ENCODE measurements around the gene SLC66A1. TPM values are rescaled to one million over a fixed set of nuclear protein-coding genes. Genes with fewer than 3 reads are reported as not detected.
A peak's percentile ranks its signal among the peaks of the same experiment; 100 is the strongest.
"Not testable (repeated sequence)": the region's sequence is repeated elsewhere in the genome, so short reads cannot be mapped to it uniquely, and the experiment has no call there.

SLC66A1 gene, protein sequence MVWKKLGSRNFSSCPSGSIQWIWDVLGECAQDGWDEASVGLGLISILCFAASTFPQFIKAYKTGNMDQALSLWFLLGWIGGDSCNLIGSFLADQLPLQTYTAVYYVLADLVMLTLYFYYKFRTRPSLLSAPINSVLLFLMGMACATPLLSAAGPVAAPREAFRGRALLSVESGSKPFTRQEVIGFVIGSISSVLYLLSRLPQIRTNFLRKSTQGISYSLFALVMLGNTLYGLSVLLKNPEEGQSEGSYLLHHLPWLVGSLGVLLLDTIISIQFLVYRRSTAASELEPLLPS
- total RNA-seq (21.1 and 34.3 TPM in 2 replicates), polyA plus RNA-seq (17.2 and 24.0 TPM in 2 replicates)

GRCh38 chr1:19311931-19312781 is at the start of gene SLC66A1, which contains the start of gene AKR7A2:
TSS of gene SLC66A1 (plus strand) at chr1:19312326. CDS start at chr1:19317678, 5,352 bp downstream.
TSS of gene AKR7A2 (minus strand) at chr1:19312144. CDS start at chr1:19312124, 20 bp downstream.
- H3K27me3 ChIP-seq = no peaks in the 10 kb centered on the region
- peaks cover 4% of the 10 kb centered on the region for H3K36me3 ChIP-seq
- H3K9me3 ChIP-seq (ENCODE audit: low read depth) = no peaks in the 10 kb centered on the region
- no peaks in the 10 kb centered on the region for H3K4me1 ChIP-seq (ENCODE audit: low read depth)
- DNase-seq (ENCODE audit: low read depth in 1 of 2, low spot score in 1 of 2) = peak; percentile 96 to 97
- TF ChIP-seq CTCF (IDR thresholded peaks at IDR 0.05; ENCODE audit: low read depth, low read length) = no peak
- H3K4me3 ChIP-seq = peak within 1 kb of the TSS; percentile 80
- H3K27ac ChIP-seq = peak within 1 kb of the TSS; percentile 77

GRCh38 chr1:19262744-19263143 is 49.4 kb upstream of the SLC66A1 start:
- no peak for DNase-seq (ENCODE audit: low read depth in 1 of 2, low spot score in 1 of 2)
- Histone ChIP-seq H3K27me3 (no peaks in the 10 kb centered on the region), H3K4me3 (no peak overlapping the region), H3K4me1 (ENCODE audit: low read depth) (no peaks in the 10 kb centered on the region), H3K27ac (no peak overlapping the region), H3K36me3 (peaks cover 8% of the 10 kb centered on the region), H3K9me3 (ENCODE audit: low read depth) (no peaks in the 10 kb centered on the region)
- TF ChIP-seq CTCF (IDR thresholded peaks at IDR 0.05; ENCODE audit: low read depth, low read length) = no peak

DNA sequence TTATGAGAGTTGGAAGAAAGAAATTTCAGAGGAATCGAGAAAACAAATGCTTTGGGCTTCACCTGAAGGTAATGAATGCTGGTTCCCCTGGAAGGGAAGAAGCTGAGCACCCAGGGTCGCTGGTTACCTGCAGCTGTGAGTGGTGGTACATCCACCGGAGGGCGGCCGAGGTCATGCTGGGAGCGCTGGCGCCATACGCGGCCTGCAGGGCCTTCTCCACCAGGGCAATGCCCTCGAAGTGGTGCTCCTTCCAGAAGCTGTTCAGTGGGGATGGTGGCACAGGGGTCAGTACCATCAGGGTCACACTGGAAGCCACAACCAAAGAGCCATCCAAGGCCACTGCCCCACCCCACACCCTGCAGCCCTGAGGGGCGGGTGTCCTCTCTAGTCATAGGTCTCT is 43.7 kb upstream of the SLC66A1 start:
- Histone ChIP-seq H3K4me1 (ENCODE audit: low read depth) (no peaks in the 10 kb centered on the region), H3K27ac (no peak overlapping the region), H3K4me3 (no peak overlapping the region), H3K36me3 (no peaks in the 10 kb centered on the region), H3K27me3 (no peaks in the 10 kb centered on the region), H3K9me3 (ENCODE audit: low read depth) (no peaks in the 10 kb centered on the region)
- no peak for TF ChIP-seq CTCF (IDR thresholded peaks at IDR 0.05; ENCODE audit: low read depth, low read length)
- no peak for DNase-seq (ENCODE audit: low read depth in 1 of 2, low spot score in 1 of 2)

GRCh38 chr1:19269427-19270342 is 42.4 kb upstream of the SLC66A1 start:
- H3K9me3 ChIP-seq (ENCODE audit: low read depth); H3K27ac ChIP-seq; DNase-seq (ENCODE audit: low read depth in 1 of 2, low spot score in 1 of 2); H3K27me3 ChIP-seq; H3K4me3 ChIP-seq; H3K36me3 ChIP-seq; H3K4me1 ChIP-seq (ENCODE audit: low read depth): not testable (repeated sequence)
- peak; percentile 14 for TF ChIP-seq CTCF (IDR thresholded peaks at IDR 0.05; ENCODE audit: low read depth, low read length)

DNA sequence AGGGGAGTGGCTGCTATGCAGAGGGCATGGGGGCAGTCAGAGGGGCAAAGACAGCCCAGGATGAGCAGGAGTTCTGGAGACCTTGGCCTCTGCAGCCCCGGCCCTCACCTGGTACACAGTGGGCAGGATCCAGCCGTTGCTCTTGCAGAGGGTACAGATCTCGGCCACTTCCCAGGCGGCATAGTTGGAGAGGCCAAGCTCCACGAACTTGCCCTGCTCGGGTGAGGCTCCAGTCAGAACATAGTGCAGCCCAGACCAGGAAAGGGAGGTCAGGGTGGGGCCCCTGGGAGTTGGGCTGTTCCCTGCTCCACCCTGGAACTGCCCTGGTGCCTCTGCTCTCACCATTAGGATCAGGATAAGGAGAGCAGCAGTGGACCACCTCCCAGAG is 41.8 kb upstream of the SLC66A1 start:
- not testable (repeated sequence) for H3K9me3 ChIP-seq (ENCODE audit: low read depth); H3K27me3 ChIP-seq; H3K4me3 ChIP-seq; DNase-seq (ENCODE audit: low read depth in 1 of 2, low spot score in 1 of 2); H3K27ac ChIP-seq; H3K36me3 ChIP-seq; H3K4me1 ChIP-seq (ENCODE audit: low read depth)
